ENCODE data around the gene OR1I1.
"Not testable (repeated sequence)": the region's sequence is repeated elsewhere in the genome, so short reads cannot be mapped to it uniquely, and the experiment has no call there.

The OR1I1 gene

GRCh38 chr19:15048885-15049541 is 33.0 kb upstream of the OR1I1 start, which contains the start of gene CASP14:
Gene CASP14, plus strand, starts transcription at chr19:15049480. Its CDS starts 2,772 bp downstream, at chr19:15052252.
- no peaks in the 10 kb centered on the region for H3K27me3 ChIP-seq (ENCODE audit: low read length)
- no peaks in the 10 kb centered on the region for H3K36me3 ChIP-seq (ENCODE audit: low read length)
- H3K9me2 ChIP-seq (replicated peaks; ENCODE audit: insufficient read depth, low read length), result no peaks in the 10 kb centered on the region
- no peak within 1 kb of the TSS for H2AFZ ChIP-seq (ENCODE audit: low read depth, low read length, severe bottlenecking)
- no peak within 1 kb of the TSS for H3K9ac ChIP-seq (ENCODE audit: low read length)
- H3K4me3 ChIP-seq (ENCODE audit: insufficient read depth, low read length, poor library complexity, severe bottlenecking), result no peak within 1 kb of the TSS
- H3F3A ChIP-seq (ENCODE audit: insufficient read depth), result no peaks in the 10 kb centered on the region
- H3K4me2 ChIP-seq (ENCODE audit: low read depth, low read length, poor library complexity, severe bottlenecking), result no peak within 1 kb of the TSS
- H3K9me3 ChIP-seq (ENCODE audit: insufficient read depth, low read length), result no peaks in the 10 kb centered on the region
- TF ChIP-seq EZH2phosphoT487 (conservative IDR thresholded peaks at IDR 0.05; ENCODE audit: low read length) (no peak), CTCF (IDR thresholded peaks at IDR 0.05; ENCODE audit: insufficient read depth, low read length, poor library complexity, severe bottlenecking) (no peak)
- no peak within 1 kb of the TSS for H3K27ac ChIP-seq (ENCODE audit: low read depth, low read length)
- no peaks in the 10 kb centered on the region for H4K20me1 ChIP-seq (ENCODE audit: low read depth, low read length)
- no peaks in the 10 kb centered on the region for H3K79me2 ChIP-seq (ENCODE audit: insufficient read depth, low read length)

GRCh38 chr19:15050639-15051038 is 31.4 kb upstream of the OR1I1 start:
- H3K4me3 ChIP-seq (ENCODE audit: insufficient read depth, low read length, poor library complexity, severe bottlenecking), result no peak overlapping the region
- H3K9me2 ChIP-seq (replicated peaks; ENCODE audit: insufficient read depth, low read length), result no peaks in the 10 kb centered on the region
- H3K9me3 ChIP-seq (ENCODE audit: insufficient read depth, low read length), result no peaks in the 10 kb centered on the region
- no peak overlapping the region for H2AFZ ChIP-seq (ENCODE audit: low read depth, low read length, severe bottlenecking)
- H3K4me2 ChIP-seq (ENCODE audit: low read depth, low read length, poor library complexity, severe bottlenecking), result no peak overlapping the region
- no peaks in the 10 kb centered on the region for H3K27me3 ChIP-seq (ENCODE audit: low read length)
- no peak overlapping the region for H3K9ac ChIP-seq (ENCODE audit: low read length)
- H3K36me3 ChIP-seq (ENCODE audit: low read length), result no peaks in the 10 kb centered on the region
- no peaks in the 10 kb centered on the region for H4K20me1 ChIP-seq (ENCODE audit: low read depth, low read length)
- no peaks in the 10 kb centered on the region for H3K79me2 ChIP-seq (ENCODE audit: insufficient read depth, low read length)
- H3K27ac ChIP-seq (ENCODE audit: low read depth, low read length), result no peak overlapping the region
- TF ChIP-seq CTCF (IDR thresholded peaks at IDR 0.05; ENCODE audit: insufficient read depth, low read length, poor library complexity, severe bottlenecking) (no peak), EZH2phosphoT487 (conservative IDR thresholded peaks at IDR 0.05; ENCODE audit: low read length) (no peak)
- no peaks in the 10 kb centered on the region for H3F3A ChIP-seq (ENCODE audit: insufficient read depth)

DNA sequence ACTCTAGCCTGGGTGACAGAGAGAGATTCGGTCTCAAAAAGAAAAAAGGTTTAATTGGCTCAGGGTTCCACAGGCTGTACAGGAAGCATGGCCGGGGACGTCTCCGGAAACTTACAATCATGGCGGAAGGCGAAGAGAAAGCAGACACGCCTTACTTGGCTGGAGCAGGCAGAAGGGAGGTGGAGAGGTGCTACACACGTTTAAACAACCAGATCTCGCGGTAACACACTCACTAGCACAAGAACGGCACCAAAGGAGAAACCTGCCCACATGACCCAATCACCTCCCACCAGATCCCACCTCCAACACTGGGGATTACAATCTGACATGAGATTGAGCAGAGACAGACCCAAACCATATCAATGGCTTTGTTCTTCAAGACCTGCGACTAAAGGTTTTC is 20.0 kb upstream of the OR1I1 start:
- Histone ChIP-seq H3K9me3 (ENCODE audit: insufficient read depth, low read length) (no peaks in the 10 kb centered on the region), H3F3A (ENCODE audit: insufficient read depth) (no peaks in the 10 kb centered on the region), H3K9me2 (replicated peaks; ENCODE audit: insufficient read depth, low read length) (no peaks in the 10 kb centered on the region), H3K79me2 (ENCODE audit: insufficient read depth, low read length) (no peaks in the 10 kb centered on the region), H2AFZ (ENCODE audit: low read depth, low read length, severe bottlenecking) (no peak overlapping the region), H3K27ac (ENCODE audit: low read depth, low read length) (no peak overlapping the region), H3K4me3 (ENCODE audit: insufficient read depth, low read length, poor library complexity, severe bottlenecking) (no peak overlapping the region), H4K20me1 (ENCODE audit: low read depth, low read length) (no peaks in the 10 kb centered on the region), H3K9ac (ENCODE audit: low read length) (no peak overlapping the region), H3K4me2 (ENCODE audit: low read depth, low read length, poor library complexity, severe bottlenecking) (no peak overlapping the region), H3K27me3 (ENCODE audit: low read length) (no peaks in the 10 kb centered on the region), H3K36me3 (ENCODE audit: low read length) (no peaks in the 10 kb centered on the region)
- TF ChIP-seq CTCF (IDR thresholded peaks at IDR 0.05; ENCODE audit: insufficient read depth, low read length, poor library complexity, severe bottlenecking) (no peak), EZH2phosphoT487 (conservative IDR thresholded peaks at IDR 0.05; ENCODE audit: low read length) (no peak)

DNA sequence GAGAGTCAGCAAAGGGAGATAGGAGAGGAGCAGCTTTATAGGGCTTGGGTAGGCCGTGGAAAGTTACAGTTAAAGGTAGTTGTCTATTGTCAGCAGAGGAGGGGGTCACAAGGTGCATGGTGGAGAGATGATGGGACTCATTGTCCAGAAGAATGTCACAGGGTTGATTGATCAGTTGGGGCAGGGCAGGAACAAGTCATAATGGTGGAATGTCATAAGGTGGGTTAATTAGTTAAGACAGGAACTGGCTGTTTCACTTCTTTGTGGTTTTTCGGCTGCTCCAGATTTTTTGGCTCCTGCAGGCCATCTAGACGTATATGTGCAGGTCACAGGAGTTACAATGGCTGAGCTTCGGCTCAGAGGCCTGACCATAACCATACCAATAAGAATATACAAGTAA is 11.6 kb upstream of the OR1I1 start:
- H3F3A ChIP-seq (ENCODE audit: insufficient read depth); H3K9ac ChIP-seq (ENCODE audit: low read length); H3K79me2 ChIP-seq (ENCODE audit: insufficient read depth, low read length); H3K27me3 ChIP-seq (ENCODE audit: low read length); H3K4me3 ChIP-seq (ENCODE audit: insufficient read depth, low read length, poor library complexity, severe bottlenecking); H3K4me2 ChIP-seq (ENCODE audit: low read depth, low read length, poor library complexity, severe bottlenecking); H3K27ac ChIP-seq (ENCODE audit: low read depth, low read length); H3K9me3 ChIP-seq (ENCODE audit: insufficient read depth, low read length); H4K20me1 ChIP-seq (ENCODE audit: low read depth, low read length); H3K36me3 ChIP-seq (ENCODE audit: low read length); H2AFZ ChIP-seq (ENCODE audit: low read depth, low read length, severe bottlenecking); H3K9me2 ChIP-seq (replicated peaks; ENCODE audit: insufficient read depth, low read length): not testable (repeated sequence)

All from SU-DHL-6 (cell line).